Stimulated activated CD8-positive, alpha-beta memory T cell treated with anti-CD3 and anti-CD28 coated beads, Interleukin-12 subunit alpha, Interleukin-12 subunit beta, amount 100 ng/mL, for 24 hours (primary cell): ENCODE data around the gene TSTD1.
A peak's percentile ranks its signal among the peaks of the same experiment; 100 is the strongest.
"Not testable (repeated sequence)": the region's sequence is repeated elsewhere in the genome, so short reads cannot be mapped to it uniquely, and the experiment has no call there.

ENCODE experiments used
- DNase-seq: peaks from one replicate; pipeline ENCODE4 v3.0.0-alpha.2; 2020; ENCODE audit errors: extremely low read depth

The TSTD1 gene

DNA sequence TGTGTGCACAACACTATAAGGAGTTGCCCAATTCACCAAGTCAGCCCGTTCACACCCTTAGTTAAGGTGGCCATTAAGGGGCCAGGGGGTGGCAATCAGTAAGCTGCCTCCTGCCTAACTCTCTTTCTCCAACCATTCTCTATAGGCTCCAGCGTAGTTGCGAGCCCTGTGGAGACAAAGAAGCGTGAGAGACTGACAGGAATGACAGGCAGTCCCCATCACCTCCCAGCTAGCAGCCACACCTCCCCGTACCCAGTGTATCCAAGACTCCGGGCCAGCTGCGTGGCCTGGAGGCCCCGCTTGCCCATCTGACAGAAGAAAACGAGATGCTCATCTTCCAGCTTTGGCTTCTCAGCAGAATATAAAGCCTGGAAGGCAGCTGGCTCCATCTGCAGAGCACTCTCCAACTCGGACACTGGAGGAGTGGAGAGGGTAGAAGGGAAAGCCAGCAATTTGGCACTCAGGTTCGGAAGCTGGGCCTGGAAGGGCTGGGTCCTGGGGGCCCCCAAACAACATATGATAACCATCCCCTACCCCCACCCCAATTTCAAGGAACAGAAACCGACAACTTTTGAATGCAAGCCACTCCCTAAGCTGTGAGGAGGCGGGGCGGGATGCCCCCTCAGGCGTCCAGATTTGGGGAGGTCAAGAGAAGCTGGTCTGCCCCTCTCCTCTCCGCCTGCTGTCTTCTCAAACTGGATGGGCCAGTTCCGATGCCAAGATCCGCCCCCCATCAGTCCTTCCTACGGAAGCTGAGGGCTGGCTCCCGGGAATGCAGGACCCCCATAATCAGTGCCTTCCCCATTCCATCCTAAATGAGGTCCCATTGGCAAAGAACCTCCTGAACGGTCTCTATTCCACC lies 872 bp downstream of the TSTD1 start:
- DNase-seq = no peak

DNA sequence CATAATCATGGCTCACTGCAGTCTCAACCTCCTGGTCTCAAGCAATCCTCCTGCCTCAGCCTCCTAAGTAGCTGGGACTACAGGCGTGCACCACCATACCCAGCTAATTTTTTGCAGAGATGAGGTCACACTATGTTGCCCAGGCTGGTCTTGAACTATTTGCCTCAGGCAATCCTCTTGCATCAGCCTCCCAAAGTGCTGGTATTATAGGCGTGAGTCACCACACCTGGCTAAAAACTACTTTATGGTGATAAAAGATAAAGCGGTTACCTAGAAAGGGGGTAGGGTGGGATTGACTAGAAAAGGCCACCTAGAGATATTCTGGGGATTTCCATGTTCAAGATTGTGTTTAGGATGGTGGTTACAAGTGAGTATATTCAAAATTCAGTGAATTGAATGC lies 5.0 kb downstream of the TSTD1 start:
- no peak for DNase-seq

DNA sequence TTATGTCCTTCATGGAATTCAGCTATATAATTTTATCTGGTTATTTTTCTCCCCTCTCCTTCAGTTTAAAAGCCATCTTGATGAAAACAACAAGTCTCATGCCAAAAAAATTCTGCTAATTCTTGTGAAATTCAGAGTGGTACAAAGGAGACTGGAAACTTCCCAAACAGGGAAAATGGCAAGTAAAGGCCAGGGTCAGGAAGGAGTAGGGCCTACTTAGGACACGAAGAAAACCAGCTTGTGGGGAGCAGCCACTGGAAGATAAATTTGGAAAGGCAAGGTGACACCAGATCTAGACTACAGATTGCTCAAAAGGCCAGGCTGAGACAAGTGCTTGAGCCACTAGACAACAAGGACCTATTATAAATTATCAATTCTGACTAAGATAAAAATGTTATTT lies 6.4 kb downstream of the TSTD1 start:
- no peak for DNase-seq

DNA sequence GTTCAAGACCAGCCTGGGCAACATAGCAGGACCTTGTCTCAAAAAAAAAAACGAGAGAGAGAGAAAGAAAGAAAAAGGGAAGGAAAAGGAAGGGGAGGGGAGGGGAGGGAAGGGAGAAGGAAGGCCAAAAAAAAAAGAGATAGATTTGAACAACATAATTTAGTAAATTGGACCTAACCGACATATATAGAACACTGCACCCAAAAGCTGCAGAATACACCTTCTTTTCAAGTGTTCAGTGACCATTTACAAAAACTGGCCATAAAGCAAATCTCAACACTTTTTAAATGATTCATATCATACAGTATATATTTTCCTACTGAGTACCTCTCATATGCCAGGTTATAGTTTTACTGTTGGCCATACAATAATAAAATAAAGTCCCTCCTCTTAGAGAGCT lies 6.9 kb downstream of the TSTD1 start:
- DNase-seq = no peak

DNA sequence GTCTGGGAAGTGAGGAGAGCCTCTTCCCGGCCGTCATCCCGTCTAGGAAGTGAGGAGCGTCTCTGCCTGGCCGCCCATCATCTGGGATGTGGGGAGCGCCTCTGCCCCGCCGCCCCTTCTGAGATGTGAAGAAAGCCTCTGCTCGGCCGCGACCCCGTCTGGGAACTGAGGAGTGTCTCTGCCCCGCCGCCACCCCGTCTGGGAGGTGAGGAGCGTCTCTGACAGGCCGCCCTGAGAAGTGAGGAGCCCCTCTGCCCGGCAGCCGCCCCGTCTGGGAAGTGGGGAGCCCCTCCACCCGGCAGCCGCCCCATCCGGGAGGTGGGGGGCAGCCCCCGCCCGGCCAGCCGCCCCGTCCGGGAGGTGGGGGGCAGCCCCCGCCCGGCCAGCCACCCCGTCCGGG lies 9.3 kb downstream of the TSTD1 start:
- DNase-seq = not testable (repeated sequence)

DNA sequence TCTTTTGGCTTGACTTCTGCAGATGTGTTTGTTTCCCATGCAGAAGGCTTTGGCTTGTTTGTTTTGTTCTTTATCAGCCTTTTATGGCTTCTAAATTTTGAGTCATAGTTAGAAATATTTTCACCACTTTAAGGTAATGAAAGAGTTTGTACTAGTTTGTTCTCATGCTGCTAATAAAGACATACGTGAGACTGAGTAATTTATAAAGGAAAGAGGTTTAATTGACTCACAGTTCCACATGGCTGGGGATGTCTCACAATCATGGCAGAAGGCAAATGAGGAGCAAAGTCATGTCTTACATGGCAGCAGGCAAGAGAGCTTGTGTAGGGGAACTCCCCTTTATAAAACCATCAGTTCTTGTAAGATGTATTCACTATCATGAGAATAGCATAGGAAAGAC lies 11.8 kb downstream of the TSTD1 start:
- not testable (repeated sequence) for DNase-seq

DNA sequence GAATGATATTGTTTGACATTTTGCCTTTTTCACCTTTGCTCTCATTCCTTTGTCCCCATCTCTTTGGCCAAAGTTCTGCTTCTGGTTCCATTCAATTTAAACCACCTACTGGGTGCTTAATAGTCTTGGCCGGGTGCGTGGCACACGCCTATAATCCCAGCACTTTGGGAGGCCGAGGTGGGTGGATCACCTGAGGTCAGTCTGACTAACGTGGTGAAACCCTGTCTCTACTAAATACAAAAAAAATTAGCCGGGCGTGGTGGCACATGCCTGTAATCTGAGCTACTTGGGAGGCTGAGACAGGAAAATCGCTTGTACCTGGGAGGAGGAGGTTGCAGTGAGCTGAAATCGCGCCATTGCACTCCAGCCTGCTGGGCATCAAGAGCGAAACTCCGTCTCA lies 16.3 kb downstream of the TSTD1 start:
- not testable (repeated sequence) for DNase-seq

DNA sequence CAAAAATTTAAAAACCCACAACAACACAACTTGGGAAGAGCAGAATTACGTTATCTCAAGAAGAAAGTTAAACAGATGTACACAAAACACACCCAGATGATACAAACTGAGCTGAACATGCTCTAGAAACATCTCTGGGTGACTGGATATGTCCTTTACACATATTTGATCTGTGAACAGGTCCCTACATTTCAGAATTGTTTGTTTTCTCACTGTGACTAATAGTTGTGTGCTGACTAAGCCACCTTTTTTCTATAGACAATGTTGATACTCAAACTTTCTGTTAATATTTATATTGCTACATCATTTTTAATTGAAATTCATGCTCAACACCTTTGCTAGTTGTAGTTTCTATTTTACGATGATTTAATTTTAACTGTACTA lies 16.8 kb downstream of the TSTD1 start:
- no peak for DNase-seq

DNA sequence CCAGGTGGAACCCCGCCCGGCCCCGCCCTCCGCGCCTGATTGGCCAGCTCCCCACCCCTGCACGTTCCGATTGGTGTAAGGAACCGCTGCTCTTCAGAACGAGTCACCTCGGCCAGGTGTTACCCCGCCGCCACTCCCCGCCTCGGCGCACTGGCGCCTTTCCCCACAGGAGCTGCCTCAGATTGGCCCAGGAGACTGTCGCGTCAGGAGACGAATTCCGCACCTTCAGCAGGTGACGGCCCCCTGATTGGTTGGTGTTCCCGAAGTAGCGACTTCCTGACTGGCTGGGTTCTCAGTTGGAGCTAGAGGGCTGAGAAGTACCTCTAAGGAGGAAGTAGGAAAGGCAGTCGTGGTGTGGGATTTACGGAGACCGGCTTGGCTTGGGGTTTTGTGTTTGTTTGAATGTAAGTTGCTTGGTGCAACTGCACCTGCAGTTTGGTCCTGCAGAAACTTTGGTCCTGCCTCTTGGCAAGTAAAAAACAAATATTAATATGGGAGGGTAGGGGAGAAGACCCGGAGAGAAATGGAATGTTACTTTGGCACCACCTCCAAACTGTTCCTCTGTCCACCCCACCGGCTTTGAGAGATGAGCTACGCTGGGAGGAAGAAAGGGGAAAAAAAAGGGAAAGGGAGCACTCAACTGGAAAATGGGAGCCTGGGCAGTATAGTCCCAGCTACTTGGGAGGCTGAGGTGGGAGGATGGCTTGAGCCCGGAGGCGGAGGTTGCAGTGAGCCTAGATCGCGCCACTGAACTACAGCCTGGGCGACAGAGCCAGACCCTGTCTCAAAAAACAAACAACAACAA lies 17.4 kb downstream of the TSTD1 start:
- DNase-seq = peak; percentile 57

DNA sequence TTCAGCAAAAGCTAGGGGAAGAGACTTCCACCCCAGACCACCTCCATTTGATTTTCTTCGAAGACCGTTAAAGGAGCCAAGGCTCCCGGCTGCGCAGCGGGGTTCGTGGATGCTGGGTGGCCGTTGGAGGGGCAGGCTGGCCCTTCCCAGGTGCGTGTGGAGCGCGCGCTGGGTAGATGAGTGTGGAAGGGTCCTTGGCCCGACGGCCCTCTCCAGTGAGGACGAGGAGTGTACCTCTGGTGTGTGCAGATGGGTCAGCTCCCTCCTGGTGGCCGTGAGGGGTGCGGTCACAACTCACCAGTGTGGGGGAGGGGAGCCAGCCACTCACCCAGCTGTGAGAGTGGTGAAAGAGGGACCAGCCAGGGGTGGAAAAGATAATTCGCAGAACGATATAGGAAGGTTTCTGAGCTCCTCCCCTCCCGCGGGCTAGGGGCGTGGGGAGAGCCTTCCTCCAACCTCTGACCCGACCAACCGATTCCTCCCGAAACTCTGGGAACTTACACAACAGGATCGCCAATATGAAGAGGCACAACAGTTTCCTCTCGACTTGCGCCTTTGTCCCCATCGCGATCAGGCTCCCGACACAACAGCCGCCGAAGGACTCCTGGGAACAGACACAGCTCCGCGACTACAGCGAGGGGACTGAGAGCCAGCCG lies 18.1 kb downstream of the TSTD1 start, which contains the start of gene F11R:
F11R (minus strand) TSS at position 644 of the 656 bp plus-strand sequence; CDS start at position 565, 79 bp downstream.
- no peak for DNase-seq

DNA sequence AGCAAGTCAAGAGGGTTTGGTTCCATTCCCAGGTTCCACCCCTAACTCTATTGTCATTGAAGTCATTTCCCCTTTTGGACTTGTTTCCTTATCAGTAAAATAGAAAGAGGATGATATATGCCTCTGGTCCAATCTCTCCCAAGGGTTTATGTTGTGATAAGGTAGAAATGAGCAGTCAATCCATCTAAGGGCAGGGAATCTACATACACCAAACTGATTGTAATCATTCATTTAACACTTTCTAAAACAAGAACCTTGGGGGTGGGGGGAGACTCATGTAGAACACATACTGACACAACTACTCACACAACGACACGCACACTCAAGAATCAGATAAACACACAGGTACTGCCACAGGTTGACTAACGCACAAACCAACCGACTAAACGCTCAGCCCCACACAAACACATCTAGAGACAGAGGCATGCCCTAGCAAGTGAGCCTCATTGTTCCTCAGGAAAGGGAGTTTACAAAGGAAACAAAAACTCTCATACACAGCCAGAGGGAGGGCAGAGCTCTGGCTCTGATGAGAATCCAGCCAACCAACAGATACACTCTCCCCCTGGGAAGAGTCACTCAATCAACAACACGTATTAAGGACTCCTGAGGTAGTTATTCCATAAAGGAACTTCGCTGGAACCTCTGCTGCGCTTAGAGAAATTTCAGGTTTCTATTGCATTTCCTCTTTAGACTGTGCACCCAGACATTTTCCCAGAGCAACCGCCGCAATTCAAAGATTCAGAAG lies 18.8 kb downstream of the TSTD1 start:
- no peak for DNase-seq

DNA sequence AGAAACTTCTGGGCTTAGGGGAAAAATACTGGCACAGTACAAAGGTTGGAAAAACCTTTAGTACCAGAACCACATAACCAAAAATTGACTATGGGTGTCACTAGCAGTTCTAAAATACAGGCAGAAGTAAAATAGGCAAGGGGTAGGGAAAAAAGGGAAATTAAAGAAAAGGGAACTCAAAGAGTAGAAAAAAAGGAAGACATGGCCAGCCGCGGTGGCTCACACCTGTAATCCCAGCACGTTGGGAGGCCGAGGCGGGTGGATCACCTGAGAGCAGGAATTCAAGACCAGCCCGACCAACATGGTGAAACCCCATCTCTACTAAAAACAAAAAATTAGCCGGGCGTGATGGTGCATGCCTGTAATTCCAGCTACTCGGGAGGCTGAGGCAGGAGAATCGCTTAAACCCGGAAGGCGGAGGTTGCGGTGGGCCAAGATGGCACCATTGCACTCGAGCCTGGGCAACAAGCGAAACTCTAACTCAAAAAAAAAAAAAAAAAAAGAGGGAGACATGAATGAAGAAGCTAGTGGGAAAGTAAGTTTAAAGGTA lies 19.6 kb downstream of the TSTD1 start:
- not testable (repeated sequence) for DNase-seq

DNA sequence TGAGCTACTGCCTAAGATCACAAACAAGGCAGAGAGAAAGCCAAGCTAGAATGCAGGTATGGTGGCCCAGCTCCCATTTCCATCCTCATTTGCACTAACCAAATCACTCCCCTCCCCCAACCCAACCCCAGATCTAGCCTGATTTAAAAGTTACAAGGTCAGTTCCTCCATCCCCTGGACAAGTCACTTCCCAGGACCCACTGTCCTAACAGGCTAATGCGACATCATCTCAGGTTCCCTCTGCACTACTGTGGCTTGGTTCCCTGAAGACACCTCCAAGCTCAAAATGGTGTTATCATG lies 20.2 kb downstream of the TSTD1 start:
- no peak for DNase-seq

DNA sequence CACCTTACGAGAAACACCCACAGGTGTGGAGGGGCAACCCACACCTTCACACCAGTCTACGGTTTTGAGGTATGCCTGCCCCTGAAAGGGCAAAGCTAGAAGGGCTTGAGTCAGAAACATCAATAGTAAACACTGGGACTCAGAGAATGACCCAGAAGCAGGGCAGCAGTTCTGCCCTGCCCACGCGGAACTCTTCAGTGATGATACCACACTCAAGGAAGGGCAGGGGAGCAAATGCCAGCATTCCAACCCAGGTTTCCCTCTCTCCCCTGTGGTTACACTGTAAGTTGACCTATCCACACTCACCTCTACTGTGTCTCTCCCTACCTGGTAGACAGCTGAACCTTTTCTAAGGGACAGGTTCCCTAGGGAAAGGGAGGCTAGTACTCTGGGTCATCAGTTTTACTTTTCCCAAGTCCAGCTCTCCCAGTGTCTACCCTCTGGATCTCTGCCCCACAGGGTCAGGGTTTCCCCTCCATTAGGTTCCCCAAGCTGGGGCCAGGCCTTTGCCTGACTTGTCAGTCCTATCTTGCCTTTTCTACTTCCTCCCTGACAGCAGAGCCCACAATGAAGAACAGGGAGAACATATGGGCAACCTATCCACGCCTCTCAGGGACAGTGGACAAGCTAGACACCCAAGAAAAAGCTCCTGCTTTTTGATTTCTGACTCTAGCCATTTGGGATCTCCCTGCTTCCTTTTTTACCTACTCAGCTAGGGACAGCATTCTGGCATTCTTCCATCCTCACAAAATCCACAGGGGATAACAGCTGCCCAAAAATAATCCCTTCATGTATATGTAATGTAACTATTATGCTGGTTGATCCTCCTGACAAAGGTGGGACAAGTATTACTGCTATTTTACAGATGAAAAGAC lies 20.8 kb downstream of the TSTD1 start:
- DNase-seq = no peak

DNA sequence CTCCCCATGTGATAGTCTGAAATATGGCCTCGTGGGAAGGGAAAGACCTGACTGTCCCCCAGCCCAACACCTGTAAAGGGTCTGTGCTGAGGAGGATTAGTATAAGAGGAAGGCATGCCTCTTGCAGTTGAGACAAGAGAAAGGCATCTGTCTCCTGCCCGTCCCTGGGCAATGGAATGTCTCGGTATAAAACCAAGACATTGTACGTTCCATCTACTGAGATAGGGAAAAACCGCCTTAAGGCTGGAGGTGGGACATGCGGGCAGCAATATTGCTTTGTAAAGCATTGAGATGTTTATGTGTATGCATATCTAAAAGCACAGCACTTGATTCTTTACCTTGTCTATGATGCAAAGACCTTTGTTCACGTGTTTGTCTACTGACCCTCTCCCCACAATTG lies 21.6 kb downstream of the TSTD1 start:
- DNase-seq = not testable (repeated sequence)

DNA sequence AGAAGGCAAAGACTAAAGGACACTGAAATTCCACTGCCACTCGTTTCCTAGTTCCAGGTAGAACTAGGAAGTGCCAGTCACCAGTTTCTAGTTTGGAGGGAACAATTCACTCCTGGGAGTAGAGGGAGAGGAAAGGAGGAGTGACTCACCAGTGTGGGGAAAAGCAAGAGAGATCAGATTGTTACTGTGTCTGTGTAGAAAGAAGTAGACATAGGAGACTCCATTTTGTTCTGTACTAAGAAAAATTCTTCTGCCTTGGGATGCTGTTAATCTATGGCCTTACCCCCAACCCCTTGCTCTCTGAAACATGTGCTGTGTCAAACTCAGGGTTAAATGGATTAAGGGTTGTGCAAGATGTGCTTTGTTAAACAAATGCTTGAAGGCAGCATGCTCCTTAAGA lies 22.1 kb downstream of the TSTD1 start:
- DNase-seq = not testable (repeated sequence)

DNA sequence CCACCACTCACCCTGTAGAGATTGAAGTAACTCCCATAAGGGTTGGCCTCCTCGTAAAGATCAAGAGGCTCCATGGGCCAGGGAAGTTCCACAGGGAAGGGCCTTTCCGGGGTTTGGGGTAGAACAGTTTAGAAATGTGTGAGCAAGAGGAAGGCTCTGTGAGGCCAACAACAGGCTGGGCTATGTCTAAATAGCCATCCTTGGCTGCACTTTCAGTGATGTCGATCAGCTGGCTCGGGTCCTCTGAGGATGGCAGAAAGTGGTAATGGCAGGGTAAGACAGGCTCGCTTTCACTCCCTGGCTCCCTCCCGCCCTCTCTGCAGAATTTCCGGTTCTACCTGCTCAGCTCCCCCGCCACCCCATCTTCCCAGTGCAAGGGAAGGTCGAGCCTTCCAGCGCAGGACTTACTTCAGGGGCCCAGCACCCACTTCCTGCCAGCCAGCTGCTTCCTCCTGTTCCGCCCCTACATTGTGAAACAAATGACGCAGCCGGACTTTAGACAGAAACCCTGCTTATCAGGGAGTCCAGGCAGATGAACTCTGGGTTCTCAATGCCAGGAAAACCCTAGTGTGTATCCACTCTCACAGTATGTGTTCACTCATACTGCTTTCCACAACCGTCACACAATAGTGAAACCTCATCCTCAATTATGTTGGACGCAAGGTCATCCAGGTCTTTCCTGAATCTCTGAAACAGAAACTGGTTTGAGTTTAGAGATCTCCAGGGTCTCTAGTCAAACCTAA lies 25.1 kb downstream of the TSTD1 start:
- no peak for DNase-seq

DNA sequence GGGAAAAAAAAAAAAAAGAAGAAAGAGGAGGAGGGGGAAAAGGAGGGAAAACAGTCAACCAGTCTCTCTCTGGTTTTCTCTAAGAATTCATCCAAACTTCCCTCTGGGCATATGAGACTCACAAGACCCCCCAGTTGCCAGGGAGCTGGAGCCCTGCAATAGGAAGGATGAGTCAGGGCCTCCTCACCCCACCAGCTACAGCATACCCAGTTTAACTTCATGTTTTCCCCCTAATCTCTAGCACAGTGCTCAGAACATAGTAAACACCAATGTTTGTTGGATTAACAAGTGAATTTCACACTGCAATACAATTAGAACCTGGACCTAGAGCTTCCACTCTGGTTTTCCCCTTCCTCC lies 25.7 kb downstream of the TSTD1 start:
- no peak for DNase-seq

DNA sequence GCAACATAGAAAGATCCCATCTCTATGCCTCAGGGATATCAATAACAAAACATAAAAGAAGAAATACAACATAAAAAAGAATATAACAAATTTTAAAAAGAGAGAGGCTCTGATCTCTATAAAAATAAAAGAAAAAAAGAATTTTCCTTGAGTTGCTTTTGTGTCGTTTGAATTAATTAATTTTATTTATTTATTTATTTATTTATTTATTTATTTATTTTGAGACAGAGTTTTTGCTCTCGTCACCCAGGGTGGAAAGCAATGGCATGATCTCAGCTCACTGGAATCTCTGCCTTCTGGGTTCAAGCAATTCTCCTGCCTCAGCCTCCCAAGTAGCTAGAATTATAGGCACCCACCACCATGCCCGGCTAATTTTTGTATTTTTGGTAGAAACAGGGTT lies 26.3 kb downstream of the TSTD1 start:
- no peak for DNase-seq

DNA sequence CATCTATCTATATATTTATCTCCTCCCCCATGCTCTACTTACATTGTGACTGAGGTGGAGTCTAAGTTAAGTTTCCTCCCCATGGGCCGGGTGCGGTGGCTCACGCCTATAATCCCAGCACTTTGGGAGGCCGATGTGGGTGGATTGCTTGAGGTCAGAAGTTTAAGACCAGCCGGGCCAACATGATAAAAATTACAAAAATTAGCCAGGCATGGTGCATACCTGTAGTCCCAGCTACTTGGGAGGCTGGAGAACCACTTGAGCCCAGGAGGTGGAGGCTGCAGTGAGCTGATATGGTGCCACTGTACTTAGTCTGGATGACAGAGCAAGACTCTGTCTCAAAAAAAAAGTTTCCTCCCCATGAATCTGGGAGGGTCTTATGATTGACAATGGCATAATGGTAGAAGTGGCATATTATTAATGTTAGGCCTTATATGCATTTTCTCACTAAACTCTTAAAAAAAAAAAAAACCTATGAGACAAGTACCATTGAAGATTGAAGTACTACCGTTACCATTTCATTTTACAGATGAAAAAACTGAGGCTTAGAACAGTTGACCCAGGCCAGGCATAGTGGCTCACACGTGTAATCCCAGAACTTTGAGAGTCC lies 29.1 kb downstream of the TSTD1 start:
- DNase-seq = no peak
